Mammary epithelial cell (primary cell): ENCODE measurements around the gene ECSIT.
"Not testable (repeated sequence)": the region's sequence is repeated elsewhere in the genome, so short reads cannot be mapped to it uniquely, and the experiment has no call there.

ENCODE experiments used
- EZH2 ChIP-seq: IDR thresholded peaks from 2 replicates; pipeline ENCODE4 v1.6.1; 2012; ENCODE audit warnings: low read length, inconsistent platforms, borderline replicate concordance
- TF ChIP-seq, protein P1 (sequence below), 2 donors: IDR thresholded peaks in 1 of 2; conservative IDR thresholded peaks in 1 of 2; 2 replicates each; pipeline ENCODE4 v1.5.1; 2011 to 2012; ENCODE audit warnings: inconsistent platforms in 2 of 2, low read length in 2 of 2, mild to moderate bottlenecking in 2 of 2, control low read depth in 1 of 2, low read depth in 1 of 2; ENCODE audit not compliant: insufficient read depth in 1 of 2; ENCODE audit errors: extremely low read depth in 1 of 2

DNA sequence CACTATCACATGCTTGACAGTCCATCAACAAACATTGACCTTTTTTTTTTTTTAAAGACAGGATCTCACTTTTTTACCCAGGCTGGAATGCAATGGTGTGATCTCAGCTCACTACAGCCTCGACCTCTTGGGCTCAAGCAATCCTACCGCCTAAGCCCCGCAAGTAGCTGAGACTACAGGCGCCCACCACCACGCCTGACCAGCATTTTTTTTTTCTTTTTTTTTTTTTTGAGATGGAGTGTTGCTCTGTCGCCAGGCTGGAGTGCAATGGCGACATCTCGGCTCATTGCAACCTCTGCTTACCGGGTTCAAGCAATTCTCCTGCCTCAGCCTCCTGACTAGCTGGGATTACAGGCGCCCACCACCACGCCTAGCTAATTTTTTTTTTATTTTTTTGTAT, 70.0 kb downstream of the ECSIT start:
- TF ChIP-seq EZH2, result not testable (repeated sequence)
- TF ChIP-seq, protein P1, sequence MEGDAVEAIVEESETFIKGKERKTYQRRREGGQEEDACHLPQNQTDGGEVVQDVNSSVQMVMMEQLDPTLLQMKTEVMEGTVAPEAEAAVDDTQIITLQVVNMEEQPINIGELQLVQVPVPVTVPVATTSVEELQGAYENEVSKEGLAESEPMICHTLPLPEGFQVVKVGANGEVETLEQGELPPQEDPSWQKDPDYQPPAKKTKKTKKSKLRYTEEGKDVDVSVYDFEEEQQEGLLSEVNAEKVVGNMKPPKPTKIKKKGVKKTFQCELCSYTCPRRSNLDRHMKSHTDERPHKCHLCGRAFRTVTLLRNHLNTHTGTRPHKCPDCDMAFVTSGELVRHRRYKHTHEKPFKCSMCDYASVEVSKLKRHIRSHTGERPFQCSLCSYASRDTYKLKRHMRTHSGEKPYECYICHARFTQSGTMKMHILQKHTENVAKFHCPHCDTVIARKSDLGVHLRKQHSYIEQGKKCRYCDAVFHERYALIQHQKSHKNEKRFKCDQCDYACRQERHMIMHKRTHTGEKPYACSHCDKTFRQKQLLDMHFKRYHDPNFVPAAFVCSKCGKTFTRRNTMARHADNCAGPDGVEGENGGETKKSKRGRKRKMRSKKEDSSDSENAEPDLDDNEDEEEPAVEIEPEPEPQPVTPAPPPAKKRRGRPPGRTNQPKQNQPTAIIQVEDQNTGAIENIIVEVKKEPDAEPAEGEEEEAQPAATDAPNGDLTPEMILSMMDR (conservative IDR thresholded peaks at IDR 0.05 in 1 of 2, IDR thresholded peaks at IDR 0.05 in 1 of 2; ENCODE audit: extremely low read depth in 1 of 2, insufficient read depth in 1 of 2, low read depth in 1 of 2, low read length in 2 of 2), result not testable (repeated sequence)
